Middle frontal gyrus (tissue), 1 donor: Measurements from ENCODE around the gene ATPAF1.
"Not testable (repeated sequence)": the region's sequence is repeated elsewhere in the genome, so short reads cannot be mapped to it uniquely, and the experiment has no call there.

Experiments used
- DNase-seq: peaks from one replicate; pipeline ENCODE4 v3.0.0-alpha.2; 2015; ENCODE audit warnings: low spot score; ENCODE audit errors: extremely low spot score

Gene ATPAF1

GRCh38 chr1:46667782-46668760, at the start of gene ATPAF1:
Gene ATPAF1 (minus strand): TSS chr1:46668364. CDS start chr1:46668322, 42 bp downstream.
- DNase-seq, result peak; percentile 42

- DNase-seq, result no peak
These were observed 49.5 kb upstream of the ATPAF1 start for GRCh38 chr1:46717654-46718053.

GRCh38 chr1:46714976-46715375, 46.8 kb upstream of the ATPAF1 start:
- DNase-seq, result no peak

DNA sequence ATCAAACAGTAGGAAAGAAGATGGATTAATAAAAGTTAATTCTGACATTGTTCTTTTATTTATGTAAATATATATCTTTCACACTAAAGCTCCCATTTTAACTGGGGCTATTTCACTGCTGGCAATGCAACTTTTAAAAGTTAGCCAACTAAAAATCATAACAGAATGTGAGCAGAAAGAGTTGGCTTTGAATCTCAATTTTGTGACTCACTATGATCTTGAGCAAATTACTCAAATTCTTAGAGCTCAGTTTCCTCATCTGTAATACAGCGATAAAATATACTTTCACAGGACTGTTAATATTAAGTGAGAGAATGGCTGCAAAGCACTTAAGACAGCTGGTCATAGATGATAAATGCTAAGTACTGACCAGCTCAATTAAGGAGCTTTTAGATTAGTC, 40.0 kb upstream of the ATPAF1 start:
- DNase-seq, result no peak

DNA sequence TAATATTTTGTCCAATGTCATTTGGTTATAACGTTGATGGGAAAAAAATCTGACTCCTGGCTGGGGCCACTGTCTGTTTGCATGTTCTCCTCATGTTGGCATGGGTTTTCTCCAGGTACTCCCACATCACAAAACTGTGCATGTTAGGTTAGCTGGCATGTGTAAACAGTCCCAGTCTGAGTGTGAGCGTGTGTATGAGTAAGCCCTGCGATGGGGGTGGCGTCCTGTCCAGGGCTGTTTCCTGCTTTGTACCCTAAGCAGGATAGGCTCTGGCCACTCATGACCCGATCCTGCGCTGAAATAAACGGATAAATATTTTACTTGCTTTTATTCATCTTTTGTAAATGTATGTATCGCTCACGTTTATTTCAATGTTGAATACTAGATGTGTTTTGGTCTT, 37.2 kb upstream of the ATPAF1 start:
- DNase-seq, result no peak

- no peak for DNase-seq
These were observed 35.9 kb upstream of the ATPAF1 start for GRCh38 chr1:46703927-46704641.

- DNase-seq, result no peak
These were observed 31.5 kb upstream of the ATPAF1 start for GRCh38 chr1:46699666-46700065.

DNA sequence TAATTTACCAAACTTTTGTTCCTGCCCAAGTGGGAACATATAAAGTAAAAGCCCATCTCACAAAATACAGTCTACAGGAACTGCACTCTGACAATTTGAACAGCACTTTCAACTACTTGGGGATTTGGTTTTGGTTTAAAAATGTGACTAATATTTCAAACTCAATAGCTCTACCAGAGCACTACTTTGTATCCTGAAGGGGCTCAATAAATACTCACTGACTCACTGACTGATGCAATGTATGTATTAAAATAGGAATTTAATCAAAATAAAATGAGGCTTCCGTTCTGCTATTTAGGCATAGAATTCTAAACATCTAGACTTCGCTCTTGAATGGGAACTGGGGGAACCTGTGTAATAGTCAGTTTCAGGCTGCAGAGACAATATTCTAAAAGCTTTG, 28.9 kb upstream of the ATPAF1 start:
- no peak for DNase-seq

DNA sequence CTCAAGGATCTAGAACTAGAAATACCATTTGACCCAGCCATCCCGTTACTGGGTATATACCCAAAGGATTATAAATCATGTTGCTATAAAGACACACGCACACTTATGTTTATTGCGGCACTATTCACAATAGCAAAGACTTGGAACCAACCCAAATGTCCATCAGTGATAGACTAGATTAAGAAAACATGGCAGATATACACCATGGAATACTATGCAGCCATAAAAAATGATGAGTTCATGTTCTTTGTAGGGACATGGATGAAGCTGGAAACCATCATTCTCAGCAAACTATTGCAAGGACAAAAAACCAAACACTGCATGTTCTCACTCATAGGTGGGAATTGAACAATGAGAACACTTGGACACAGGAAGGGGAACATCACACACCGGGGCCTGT, 26.5 kb upstream of the ATPAF1 start:
- not testable (repeated sequence) for DNase-seq

DNA sequence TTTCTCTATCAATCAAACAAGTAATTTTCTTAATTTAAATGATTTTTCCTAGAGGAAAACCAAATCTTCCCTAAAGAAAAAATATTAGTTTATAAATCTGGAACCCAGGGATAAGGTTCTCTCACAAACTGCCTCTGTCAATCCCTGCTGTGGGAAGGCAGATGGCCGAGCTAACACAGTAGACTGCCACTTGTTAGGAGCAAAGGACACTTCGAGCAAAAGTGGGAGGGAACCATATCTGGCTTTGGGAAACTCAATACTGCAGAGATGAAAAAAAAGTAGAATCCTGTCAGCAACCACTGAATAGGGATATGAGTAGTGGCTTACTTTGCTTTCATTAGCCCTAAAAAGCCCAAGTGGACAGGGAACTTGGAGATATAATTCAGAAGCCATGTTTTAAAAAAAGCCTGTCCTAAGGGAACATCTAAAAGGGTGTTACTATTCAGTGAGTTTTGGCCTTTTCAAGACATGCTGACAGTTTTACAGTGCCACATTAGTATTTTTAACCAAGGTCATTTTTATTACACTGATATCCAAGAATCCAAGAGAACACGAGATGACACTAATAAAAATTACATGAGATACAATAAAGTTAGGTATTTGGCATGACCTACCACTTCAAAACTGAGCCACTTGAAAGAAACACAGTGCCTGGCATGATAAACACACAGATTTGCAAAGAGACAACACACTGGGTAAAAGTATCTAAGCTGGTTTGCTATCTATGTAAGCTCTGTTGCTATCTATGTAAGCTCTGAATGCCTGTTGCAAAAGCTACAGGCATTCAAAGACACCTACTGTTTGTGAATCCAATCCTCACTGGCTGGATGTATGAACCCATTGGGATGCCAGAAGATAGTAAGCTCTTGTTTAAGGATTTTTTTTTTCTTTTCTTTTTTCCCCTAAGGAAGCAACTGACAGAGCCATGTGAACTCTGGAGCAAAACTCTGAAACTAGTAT, 24.9 kb upstream of the ATPAF1 start:
- DNase-seq, result no peak

DNA sequence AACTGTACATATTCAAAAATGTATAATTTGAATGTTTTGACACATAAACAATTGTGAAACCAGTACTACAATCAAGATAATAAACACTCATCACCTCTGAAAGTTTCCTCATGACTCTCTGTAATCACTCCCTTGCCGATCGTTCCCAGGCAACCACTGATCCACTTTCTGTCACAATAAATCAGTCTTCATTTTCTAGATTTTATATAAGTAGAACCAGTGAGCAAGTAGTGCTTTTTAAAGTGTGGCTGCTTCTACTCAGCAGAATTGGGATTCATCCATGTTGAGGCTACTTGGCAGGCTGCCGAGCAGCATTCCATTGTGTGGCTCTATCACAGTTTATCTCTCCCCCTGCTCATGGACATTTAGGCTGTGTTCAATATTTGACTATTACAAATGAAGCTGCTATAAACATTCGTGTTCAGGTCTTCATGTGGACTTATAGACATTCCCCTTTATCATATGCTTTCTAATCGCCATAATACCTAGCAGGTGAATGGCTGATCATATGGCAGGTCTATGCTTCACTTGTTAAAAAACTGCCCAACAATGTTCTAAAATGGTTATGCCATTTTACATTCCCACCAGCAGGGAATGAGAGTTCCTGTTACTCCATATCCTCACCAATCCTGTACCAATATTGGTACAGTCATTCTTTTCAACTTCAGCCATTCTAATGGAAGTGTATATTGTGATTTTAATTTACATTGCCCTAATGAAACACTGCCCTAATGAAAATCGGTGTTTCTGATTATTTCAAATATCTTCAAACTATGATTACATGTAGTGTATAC, 24.0 kb upstream of the ATPAF1 start:
- DNase-seq, result no peak

GRCh38 chr1:46690931-46691421, 22.8 kb upstream of the ATPAF1 start:
- no peak for DNase-seq

DNA sequence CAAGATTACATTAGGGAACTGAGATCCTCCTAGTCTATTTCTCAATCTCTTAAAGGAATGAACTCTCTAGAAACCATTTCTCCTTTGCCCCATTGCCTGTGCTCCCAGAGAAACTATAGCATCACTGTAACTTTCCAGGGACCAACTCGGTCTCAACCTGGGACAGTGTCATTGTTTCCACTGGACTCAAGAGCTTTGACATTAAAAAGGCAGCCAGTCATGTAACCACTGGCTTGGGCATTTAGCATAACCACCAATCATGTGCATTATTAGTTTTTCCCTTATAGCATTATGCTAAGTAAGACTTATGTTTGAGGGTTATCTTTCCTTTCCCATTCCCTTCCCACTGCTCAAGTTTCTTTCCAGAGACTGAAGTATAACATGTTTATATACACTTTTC, 21.7 kb upstream of the ATPAF1 start:
- DNase-seq, result no peak

DNA sequence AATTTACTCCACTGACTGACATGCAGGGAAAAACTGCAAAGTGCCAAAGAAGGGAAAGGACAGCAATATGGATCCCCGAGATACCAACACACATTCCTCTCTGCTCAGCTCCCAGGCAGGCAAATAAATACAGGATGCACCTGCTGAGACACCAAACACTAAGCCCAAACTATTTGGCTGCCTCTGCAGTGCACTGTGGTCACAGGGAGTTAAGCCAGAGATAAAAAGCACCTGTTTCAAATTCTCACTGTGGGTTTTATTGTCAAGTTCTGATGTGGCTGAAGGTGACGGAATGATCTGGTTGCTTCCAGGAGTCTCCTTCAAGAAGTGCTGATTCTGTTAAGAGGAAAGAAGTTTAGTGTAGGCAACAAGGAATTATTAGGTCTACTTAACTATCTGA, 21.2 kb upstream of the ATPAF1 start:
- no peak for DNase-seq

GRCh38 chr1:46687921-46688509, 19.9 kb upstream of the ATPAF1 start:
- no peak for DNase-seq

DNA sequence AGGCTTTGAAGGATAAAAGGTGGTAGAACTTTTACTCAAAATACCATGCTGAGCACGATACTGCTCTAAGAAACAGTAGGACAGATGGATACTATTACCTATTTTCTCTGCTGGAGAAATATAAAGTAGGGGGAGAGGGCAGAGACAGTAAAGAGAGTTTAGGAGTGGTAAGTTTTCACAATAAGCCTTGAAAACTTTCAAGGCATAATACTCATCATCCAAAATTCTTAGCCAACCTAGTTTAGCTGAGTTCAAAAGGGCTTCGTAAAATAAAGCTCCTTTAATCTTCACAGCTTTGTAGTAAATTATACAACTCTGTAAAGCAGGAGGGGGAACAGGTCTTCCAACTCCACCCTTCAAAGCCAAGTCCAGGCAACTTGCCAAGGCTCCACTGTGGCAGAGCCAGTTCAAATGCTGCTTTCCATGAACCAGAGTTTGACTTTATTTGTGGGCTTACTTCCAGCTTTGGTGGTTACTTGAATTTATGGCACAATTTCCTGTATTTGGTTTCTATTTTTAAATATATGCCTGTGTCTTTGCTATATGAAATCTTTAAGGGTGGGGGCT, 19.0 kb upstream of the ATPAF1 start:
- no peak for DNase-seq

DNA sequence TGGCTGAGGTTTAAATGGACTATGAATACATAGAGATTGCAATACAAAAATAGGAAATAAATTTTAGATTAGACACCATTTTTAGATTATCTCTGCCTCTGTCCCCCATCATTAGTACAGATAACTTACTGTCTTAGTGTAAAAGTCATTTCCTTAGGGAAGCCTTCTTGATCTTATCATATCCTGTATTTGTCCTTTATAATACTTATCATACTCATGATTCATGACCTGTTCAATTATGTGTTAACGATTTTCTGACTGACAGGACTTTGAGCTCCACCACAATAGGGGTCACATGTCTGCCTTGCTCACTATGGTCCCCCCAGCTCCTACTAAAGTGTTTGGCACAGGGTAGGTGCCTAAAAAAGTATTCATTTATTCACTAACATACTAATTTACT, 18.1 kb upstream of the ATPAF1 start:
- no peak for DNase-seq

GRCh38 chr1:46684670-46685069, 16.5 kb upstream of the ATPAF1 start:
- no peak for DNase-seq

DNA sequence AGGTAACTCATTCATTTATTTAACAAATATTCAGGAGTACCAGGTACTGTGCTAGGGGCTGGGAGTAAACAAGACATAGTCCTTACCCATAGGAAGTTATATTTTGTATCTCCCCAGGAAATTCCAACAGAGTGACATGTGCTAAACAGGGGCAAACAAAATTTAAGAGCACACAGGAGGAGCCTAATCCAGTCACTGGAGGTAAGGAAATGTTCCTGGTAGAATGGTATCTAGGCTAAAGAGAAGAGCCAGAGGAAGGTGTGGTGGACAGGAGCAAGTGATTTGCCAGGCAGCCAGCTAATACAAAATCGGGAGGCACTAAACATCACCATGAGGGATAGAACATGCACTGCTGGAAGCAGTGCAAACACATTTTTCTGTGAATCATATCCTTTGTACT, 13.9 kb upstream of the ATPAF1 start:
- DNase-seq, result no peak
